GM18520 (cell line): ENCODE data around the gene KRTAP4-6.
"Not testable (repeated sequence)": the region's sequence is repeated elsewhere in the genome, so short reads cannot be mapped to it uniquely, and the experiment has no call there.

Experiments used
- ATAC-seq: cut with Tn5 transposase; IDR thresholded peaks from one replicate; pipeline ENCODE4 v1.9.1; 2021; ENCODE audit not compliant: unreplicated experiment

KRTAP4-6 gene

DNA sequence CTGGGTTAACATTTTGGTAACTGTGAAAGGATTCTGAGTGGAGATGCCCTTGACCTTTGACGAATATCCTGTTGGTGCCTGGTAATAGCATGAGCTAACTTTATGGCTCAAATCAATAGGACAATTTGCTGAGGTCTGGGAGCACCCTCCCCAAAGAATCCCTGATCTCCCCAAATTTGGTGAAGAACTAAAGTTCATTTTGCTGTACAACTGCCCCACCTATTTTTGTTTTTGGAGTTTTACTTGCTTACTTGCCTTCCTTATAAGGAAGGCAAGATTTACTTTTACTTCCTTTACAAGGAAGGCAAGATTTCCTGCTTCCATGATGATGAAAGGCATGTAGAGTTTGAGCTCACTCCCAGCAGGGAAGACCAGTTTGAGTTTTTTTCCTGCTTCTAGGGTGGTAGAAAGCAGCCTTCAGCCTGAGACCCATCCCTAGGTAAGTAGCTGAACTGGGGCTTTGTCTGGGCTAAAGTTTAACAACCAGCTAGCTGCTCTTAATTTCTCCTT is 32.3 kb downstream of the KRTAP4-6 start:
- no peak for ATAC-seq

DNA sequence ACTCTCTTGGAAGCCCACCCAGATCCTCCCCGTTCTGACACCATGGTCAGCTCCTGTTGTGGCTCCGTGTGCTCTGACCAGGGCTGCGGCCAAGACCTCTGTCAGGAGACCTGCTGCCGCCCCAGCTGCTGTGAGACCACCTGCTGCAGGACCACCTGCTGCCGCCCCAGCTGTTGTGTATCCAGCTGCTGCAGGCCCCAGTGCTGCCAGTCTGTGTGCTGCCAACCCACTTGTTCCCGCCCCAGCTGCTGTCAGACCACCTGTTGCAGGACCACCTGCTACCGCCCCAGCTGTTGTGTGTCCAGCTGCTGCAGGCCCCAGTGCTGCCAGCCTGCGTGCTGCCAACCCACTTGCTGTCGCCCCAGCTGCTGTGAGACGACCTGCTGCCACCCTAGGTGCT is 35.0 kb downstream of the KRTAP4-6 start, which contains the start of gene KRTAP4-9:
KRTAP4-9 (plus strand) TSS at position 43 of the 400 bp plus-strand sequence; CDS start at position 43, 0 bp downstream.
- ATAC-seq, result not testable (repeated sequence)

DNA sequence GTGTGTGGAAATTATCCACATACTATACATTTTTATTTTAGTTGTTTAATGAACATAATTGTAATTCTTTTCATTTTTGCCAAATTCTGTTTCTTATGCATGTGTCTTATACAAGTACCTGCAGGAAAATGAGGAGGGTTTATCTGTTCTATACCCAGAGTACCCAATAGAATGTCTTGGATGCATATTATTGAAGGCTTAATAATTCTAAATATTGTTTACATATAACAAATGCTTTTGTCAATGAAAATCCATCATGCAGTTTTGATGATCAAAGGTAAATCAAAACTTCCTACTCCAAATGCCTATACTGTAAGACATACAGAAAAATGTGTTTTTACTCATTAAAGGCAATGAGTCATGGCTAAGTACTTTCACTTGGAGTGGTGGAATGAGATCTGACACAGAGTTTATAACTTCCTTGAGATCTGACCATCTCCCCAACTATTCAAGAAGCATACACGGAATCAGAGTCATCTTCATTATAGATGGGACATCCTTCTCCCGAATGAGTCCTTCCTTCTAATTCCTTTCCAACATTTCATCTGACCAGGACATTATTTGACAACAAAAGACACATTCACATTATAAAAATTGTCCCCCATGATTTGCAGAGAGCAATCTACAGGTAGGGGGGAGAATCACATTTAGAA is 35.8 kb downstream of the KRTAP4-6 start:
- not testable (repeated sequence) for ATAC-seq

DNA sequence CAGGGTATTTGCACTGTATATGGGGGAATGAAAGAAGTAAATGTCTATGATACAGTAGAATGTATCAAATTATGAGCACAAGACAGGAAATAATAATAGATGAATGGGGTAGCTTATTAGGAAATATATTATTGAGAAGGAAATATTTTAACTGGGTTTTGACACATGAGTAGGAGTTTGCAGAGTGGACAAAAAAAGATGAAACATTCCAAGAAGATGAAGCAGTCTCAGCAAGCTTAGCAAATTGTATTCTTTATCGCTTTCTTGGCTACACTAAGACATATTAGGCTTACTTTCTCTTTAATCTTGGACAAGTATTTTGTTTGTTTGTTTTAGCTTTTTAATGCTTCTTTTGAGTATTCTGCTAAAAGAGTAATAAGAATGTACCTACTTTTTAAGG is 36.4 kb downstream of the KRTAP4-6 start:
- no peak for ATAC-seq

DNA sequence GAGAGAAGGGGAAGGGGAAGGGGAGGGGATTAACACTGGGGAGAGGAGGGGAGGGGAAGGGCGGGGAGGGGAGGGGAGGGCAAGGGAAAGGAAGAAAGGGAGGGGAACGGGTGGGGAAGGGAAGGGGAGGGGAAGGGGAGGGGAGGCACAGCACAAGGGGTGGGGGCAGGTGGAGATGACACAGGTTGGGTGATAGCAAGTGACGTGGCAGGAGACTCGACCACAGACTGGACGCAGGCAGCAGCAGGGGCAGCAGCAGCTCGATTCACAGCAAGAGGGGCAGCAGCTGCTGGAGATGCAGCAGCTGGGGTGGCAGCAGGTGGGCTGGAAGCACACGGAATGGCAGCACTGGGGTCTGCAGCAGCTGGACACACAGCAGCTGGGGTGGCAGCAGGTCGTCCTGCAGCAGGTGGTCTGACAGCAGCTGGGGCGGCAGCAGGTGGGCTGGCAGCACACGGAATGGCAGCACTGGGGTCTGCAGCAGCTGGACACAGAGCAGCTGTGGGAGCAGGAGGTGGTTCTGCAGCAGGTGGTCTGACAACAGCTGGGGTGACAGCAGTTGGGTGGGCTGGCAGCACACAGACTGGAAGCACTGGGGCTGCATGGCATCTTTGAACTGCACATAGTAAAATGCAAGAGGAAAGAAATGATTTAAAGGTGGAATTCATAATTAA is 38.6 kb downstream of the KRTAP4-6 start, which contains the start of gene KRTAP4-16:
KRTAP4-16 (minus strand) TSS at position 624 of the 674 bp plus-strand sequence; CDS start at position 624, 0 bp downstream.
- ATAC-seq, result no peak

DNA sequence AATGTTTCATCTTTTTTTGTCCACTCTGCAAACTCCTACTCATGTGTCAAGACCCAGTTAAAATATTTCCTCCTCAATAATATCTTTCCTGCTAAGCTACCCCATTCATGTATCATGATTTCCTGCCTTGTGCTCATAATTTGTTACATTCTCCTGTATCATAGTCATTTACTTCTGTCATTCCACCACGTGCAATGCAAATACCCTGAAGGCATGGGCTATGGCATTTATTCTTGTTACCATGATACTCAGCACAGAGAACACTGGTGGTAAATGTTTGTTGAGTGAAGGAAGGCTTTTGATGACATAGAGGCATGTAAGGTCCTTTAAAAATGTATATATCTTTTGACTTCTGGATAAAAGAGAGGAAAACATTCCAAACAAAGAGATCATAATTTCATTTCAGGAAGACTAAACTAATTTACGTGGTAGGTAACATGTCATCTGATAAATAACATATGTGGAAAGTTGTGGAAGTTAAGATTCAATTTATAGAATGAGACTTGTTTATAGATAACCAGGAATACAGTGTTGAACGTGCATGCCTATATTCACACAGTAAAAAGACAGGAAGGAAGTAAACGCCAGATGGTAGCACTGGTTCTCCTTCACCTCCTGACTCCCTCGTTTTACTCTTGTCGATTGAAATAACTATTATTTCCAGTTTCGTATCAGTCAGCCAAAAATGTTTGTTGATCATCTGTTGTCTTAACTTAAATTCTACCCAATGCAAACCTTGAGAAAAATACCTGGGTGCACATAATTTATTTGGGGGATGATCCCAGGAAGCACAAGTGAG is 40.5 kb downstream of the KRTAP4-6 start:
- ATAC-seq, result not testable (repeated sequence)

DNA sequence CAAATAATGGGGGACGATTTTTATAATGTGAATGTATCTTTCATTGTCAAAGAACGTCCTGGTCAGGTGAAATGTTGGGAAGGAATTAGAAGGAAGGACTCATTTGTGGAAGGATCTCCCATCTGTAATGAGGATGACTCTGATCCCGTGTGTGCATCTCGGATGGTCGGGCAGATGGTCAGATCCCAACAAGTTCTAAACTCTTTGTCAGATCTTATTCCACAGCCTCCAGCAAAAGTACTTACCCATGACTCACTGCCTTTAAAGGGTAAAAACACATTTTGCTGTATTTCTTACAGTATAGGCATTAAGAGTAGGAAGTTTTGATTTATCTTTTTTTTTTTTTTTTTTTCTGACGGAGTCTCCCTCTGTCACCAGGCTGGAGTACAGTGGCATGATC is 41.9 kb downstream of the KRTAP4-6 start:
- no peak for ATAC-seq

DNA sequence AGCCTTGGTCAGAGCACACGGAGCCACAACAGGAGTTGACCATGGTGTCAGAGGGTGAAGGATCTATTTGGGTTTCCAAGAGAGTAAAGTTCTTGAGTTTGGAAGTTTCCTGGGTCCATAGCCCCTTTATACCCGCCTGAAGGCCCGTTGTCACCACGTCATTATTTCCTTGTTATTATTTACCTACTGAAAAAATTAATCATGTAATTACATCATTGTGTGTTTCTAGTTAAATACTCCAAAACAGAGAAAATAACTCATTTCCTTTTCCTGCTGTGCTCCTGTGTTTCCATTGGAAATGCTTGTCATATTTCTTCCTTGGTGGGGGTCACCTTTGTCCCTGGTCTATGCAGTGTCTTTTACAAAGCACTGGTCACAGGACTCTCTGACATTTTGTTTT is 42.3 kb downstream of the KRTAP4-6 start, which contains the start of gene KRTAP4-8:
KRTAP4-8 (minus strand) TSS at position 101 of the 400 bp plus-strand sequence; CDS start at position 43, 58 bp downstream.
- no peak for ATAC-seq

DNA sequence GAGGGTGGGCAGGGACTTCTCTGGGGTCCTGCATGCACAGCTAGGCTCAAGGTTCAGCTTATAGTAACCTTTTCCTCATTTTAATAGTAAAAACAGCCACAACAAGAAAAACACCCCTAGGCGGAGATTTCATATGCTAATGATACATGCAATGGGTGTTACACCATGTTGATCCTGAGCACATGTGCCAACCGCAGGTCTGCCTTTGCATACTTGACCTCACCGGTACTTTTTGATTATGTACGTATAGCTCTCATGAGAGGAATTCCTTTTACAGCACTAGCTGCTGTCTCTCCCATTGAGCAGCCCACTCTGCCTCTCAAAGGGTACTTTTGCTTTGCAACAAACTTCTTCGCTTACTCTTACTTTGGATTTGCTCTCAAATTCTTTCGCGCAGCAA is 44.3 kb downstream of the KRTAP4-6 start:
- no peak for ATAC-seq
